Gastrocnemius medialis (tissue), 4 donors: ENCODE results near the gene LILRB4. TPM values are rescaled to one million over a fixed set of nuclear protein-coding genes. Genes with fewer than 3 reads are reported as not detected.
A peak's percentile ranks its signal among the peaks of the same experiment; 100 is the strongest.

ENCODE experiments used
- ATAC-seq, 2 donors: fragments of 150-250 bp; one replicate each; pipeline ENCODE4 v1.9.1; 2016
- DNase-seq, 2 donors: peaks; one replicate each; pipeline ENCODE4 v3.0.0-alpha.2; 2019
- H3K27ac ChIP-seq, 4 donors: fragments of 200-600 bp; sonication (generic); 1 replicate in 1 of 4; 2 replicates in 3 of 4; pipeline ENCODE4 v1.5.1; 2016 to 2018; ENCODE audit warnings: mild to moderate bottlenecking in 2 of 4, moderate library complexity in 1 of 4
- H3K27me3 ChIP-seq, 3 donors: fragments of 200-600 bp; sonication (generic) in 2 of 3; 1 replicate in 1 of 3; 2 replicates in 2 of 3; pipeline versions ENCODE4 v1.5.1 to v1.6.0; 2016 to 2019; ENCODE audit warnings: mild to moderate bottlenecking in 1 of 3, moderate library complexity in 1 of 3
- H3K36me3 ChIP-seq, 2 donors: fragments of 200-600 bp; sonication (generic) in 1 of 2; one replicate each; pipeline ENCODE4 v1.5.1; 2017 to 2018
- H3K4me1 ChIP-seq, 2 donors: fragments of 200-600 bp; sonication (generic) in 1 of 2; one replicate each; pipeline ENCODE4 v1.5.1; 2016 to 2017; ENCODE audit warnings: mild to moderate bottlenecking in 2 of 2
- H3K4me3 ChIP-seq, 4 donors: fragments of 200-600 bp; sonication (generic) in 3 of 4; 1 replicate in 1 of 4; 2 replicates in 3 of 4; pipeline ENCODE4 v1.5.1; 2016 to 2019; ENCODE audit warnings: mild to moderate bottlenecking in 2 of 4
- H3K9me3 ChIP-seq, 3 donors: fragments of 200-600 bp; sonication (generic) in 2 of 3; 1 replicate in 1 of 3; 2 replicates in 2 of 3; pipeline ENCODE4 v1.5.1; 2016 to 2019
- POLR2A ChIP-seq, 2 donors: fragments of 450-650 bp; IDR thresholded peaks; one replicate each; pipeline ENCODE4 v1.6.1; 2017; ENCODE audit warnings: antibody characterized with exemption in 2 of 2, mild to moderate bottlenecking in 2 of 2, moderate library complexity in 2 of 2
- in situ Hi-C, 4 donors: fragments of 200-750 bp; cut with MboI; loops; one replicate each; pipeline versions ENCODE4 v1.15.0 to v1.8.0; 2017; ENCODE audit warnings: low sequenced_read_pairs in 4 of 4
- intact Hi-C: fragments of 100-400 bp; cut with DNase I; formaldehyde crosslinking; loops from one replicate; pipeline ENCODE4 v1.15.1; 2023; ENCODE audit warnings: low total_unique reads
- total RNA-seq, 4 donors: library from RNA; depleted of rRNA; stranded (reverse); fragments of >200 nt; gene quantifications; one replicate each; pipeline versions ENCODE4 v1.1.0 to v1.2.3, GENCODE V29; 2016
- TF ChIP-seq, protein P1 (sequence below), 5 experiments: fragments of 450-650 bp in 3 of 5; fragments of 200-600 bp in 2 of 5; sonication (generic) in 2 of 5; IDR thresholded peaks in 4 of 5; conservative IDR thresholded peaks in 1 of 5; 1 replicate in 4 of 5; 2 replicates in 1 of 5; pipeline ENCODE4 v1.5.1; 2016 to 2019; ENCODE audit warnings: antibody characterized with exemption in 5 of 5, mild to moderate bottlenecking in 3 of 5, moderate library complexity in 3 of 5

Gene LILRB4
- total RNA-seq, 4 donors from 2014 or later, result 0.24 to 4.0 (median 1.0) TPM

GRCh38 chr19:54668353-54668752 is 5.6 kb downstream of the LILRB4 start:
- Histone ChIP-seq H3K4me1 (no peaks in the 10 kb centered on the region), H3K36me3 (no peaks in the 10 kb centered on the region), H3K9me3 (no peaks in the 10 kb centered on the region), H3K27me3 (no peaks in the 10 kb centered on the region), H3K4me3 (no peak overlapping the region), H3K27ac (no peak overlapping the region)
- intact Hi-C loops, result no loop called here
- TF ChIP-seq POLR2A (IDR thresholded peaks at IDR 0.05), result no peak
- TF ChIP-seq, protein P1, sequence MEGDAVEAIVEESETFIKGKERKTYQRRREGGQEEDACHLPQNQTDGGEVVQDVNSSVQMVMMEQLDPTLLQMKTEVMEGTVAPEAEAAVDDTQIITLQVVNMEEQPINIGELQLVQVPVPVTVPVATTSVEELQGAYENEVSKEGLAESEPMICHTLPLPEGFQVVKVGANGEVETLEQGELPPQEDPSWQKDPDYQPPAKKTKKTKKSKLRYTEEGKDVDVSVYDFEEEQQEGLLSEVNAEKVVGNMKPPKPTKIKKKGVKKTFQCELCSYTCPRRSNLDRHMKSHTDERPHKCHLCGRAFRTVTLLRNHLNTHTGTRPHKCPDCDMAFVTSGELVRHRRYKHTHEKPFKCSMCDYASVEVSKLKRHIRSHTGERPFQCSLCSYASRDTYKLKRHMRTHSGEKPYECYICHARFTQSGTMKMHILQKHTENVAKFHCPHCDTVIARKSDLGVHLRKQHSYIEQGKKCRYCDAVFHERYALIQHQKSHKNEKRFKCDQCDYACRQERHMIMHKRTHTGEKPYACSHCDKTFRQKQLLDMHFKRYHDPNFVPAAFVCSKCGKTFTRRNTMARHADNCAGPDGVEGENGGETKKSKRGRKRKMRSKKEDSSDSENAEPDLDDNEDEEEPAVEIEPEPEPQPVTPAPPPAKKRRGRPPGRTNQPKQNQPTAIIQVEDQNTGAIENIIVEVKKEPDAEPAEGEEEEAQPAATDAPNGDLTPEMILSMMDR (IDR thresholded peaks at IDR 0.05 in 4 of 5, conservative IDR thresholded peaks at IDR 0.05 in 1 of 5), result no peak
- ATAC-seq (no peak), DNase-seq (no peak)
- in situ Hi-C loops, result no loop called here

DNA sequence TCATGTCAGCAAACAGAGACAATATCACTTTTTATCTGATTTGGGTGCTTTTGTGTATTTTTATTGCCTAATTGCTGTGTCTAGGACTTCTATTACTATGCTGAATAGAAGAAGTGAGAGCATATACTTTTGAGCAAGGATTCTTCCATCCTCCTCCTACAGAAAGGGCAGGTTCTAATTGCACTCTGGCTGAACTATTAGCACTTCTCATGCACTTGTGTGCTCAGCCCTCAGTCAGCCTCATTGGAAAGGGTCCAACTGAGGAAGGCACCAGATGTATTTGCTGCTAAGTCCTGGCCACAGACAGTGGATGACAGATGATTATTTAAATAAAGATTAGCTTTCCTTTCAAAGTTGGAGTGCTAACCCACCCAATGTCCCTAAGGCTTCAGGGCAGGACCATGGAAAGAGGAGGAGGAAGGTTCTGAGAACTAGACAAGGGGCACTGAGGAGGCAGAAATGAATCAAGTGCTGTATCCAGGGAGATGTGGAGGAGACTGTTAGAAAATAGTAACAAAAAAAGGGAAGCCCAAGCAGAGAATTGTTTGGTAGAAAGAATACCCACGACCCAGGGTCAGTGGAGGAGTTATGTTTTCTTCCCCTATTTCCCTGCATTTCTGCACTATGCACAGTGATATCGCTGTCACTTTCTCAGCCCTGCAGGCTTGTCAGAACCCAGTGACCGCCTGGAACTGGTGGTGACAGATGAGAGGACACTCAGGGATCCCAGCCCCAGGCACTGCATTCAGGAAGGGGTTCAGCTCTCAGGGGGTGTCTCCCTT is 8.0 kb downstream of the LILRB4 start:
- H3K4me3 ChIP-seq, result no peak overlapping the region
- H3K4me1 ChIP-seq, result no peaks in the 10 kb centered on the region
- DNase-seq (no peak), ATAC-seq (no peak)
- intact Hi-C loops (no loop called here), in situ Hi-C loops (no loop called here)
- no peak overlapping the region for H3K27ac ChIP-seq
- no peaks in the 10 kb centered on the region for H3K27me3 ChIP-seq
- no peaks in the 10 kb centered on the region for H3K36me3 ChIP-seq
- H3K9me3 ChIP-seq, result no peaks in the 10 kb centered on the region
- TF ChIP-seq, protein P1 (IDR thresholded peaks at IDR 0.05 in 4 of 5, conservative IDR thresholded peaks at IDR 0.05 in 1 of 5), result no peak
- TF ChIP-seq POLR2A (IDR thresholded peaks at IDR 0.05), result no peak

DNA sequence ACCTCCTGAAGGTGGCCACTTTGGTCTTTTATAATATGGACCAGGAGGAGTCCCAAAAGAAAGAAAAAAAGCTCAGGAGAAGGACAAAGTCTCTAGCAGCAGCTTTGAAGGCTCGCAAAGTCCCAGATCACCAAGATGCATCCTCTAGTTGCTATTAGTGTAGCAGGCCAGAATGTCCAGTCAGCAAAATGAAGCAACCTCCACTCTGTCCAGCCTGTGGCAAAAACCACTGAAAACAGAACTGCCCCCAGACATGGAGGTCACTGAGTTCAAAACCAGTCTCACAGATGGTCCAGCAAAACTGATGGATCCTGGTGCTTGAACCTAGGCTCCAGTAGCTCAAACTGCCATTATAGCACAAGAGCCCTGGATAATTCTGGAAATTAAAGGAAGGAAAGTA is 10.4 kb downstream of the LILRB4 start:
- in situ Hi-C loops, result no loop called here

DNA sequence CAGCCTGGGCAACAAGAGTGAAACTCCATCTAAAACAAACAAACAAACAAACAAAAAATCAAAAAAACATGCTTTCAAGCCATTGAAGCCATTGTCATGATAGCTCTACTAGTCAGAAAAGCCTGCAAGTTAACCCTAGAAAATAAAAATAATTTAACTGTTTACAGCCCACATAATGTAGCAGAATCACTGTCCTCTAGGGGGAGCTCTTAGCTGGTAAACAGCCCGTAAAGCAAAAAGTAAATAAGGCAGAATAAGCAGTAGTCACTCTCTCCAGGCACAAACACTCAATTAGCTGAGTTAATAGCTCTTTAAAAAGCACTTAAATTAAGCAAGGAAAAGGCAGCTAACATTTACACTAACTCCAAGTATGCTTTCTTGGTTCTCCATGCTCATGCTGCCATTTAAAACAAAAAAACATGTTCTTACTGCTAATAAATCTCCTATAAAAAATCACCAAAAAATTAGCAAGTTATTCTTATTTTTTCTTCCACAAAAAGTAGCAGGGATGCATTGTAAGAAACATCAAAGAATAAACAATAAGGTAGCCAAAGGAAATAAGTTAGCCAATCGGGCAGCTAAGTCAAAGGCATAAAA is 11.3 kb downstream of the LILRB4 start:
- Histone ChIP-seq H3K27me3 (no peaks in the 10 kb centered on the region), H3K4me1 (no peaks in the 10 kb centered on the region), H3K4me3 (no peak overlapping the region), H3K27ac (no peak overlapping the region), H3K36me3 (no peaks in the 10 kb centered on the region), H3K9me3 (no peaks in the 10 kb centered on the region)
- in situ Hi-C loops, result no loop called here
- TF ChIP-seq POLR2A (IDR thresholded peaks at IDR 0.05), result no peak
- TF ChIP-seq, protein P1 (IDR thresholded peaks at IDR 0.05 in 4 of 5, conservative IDR thresholded peaks at IDR 0.05 in 1 of 5), result peak in 1 of 5 experiments; percentile 38
- intact Hi-C loops, result no loop called here
- ATAC-seq (no peak), DNase-seq (no peak)

More for the DNA sequence above, 10.4 kb downstream of the LILRB4 start:
- ATAC-seq (no peak), DNase-seq (no peak)
- intact Hi-C loops, result no loop called here
- H3K9me3 ChIP-seq, result no peaks in the 10 kb centered on the region
- no peaks in the 10 kb centered on the region for H3K36me3 ChIP-seq
- no peak overlapping the region for H3K4me3 ChIP-seq
- no peaks in the 10 kb centered on the region for H3K4me1 ChIP-seq
- H3K27ac ChIP-seq, result no peak overlapping the region
- H3K27me3 ChIP-seq, result no peaks in the 10 kb centered on the region
- no peak for TF ChIP-seq POLR2A (IDR thresholded peaks at IDR 0.05)
- TF ChIP-seq, protein P1 (IDR thresholded peaks at IDR 0.05 in 4 of 5, conservative IDR thresholded peaks at IDR 0.05 in 1 of 5), result no peak
